Prostate gland (tissue), 2 donors: Measurements from ENCODE around the gene TBX4. TPM values are rescaled to one million over a fixed set of nuclear protein-coding genes. Genes with fewer than 3 reads are reported as not detected.

ENCODE experiments used
- DNase-seq: peaks from one replicate; pipeline ENCODE4 v3.0.0-alpha.2; 2019; ENCODE audit warnings: low spot score
- H3K27ac ChIP-seq, 2 donors: fragments of 200-600 bp; sonication (generic); 2 replicates each; pipeline ENCODE4 v1.5.1; 2017 to 2019
- H3K27me3 ChIP-seq: fragments of 200-600 bp; sonication (generic); replicated peaks from 2 replicates; pipeline ENCODE4 v1.5.1; 2019; ENCODE audit not compliant: insufficient read depth
- H3K36me3 ChIP-seq, 2 donors: fragments of 200-600 bp; sonication (generic); 1 replicate in 1 of 2; 2 replicates in 1 of 2; pipeline versions ENCODE4 v1.5.1 to v1.8.1; 2017 to 2019
- H3K4me1 ChIP-seq: fragments of 200-600 bp; sonication (generic); replicated peaks from 2 replicates; pipeline ENCODE4 v1.5.1; 2019
- H3K4me3 ChIP-seq, 2 donors: fragments of 200-600 bp; sonication (generic); 2 replicates each; pipeline ENCODE4 v1.5.1; 2017 to 2019
- H3K9me3 ChIP-seq: fragments of 200-600 bp; sonication (generic); 2 replicates; pipeline ENCODE4 v1.5.1; 2017
- CTCF ChIP-seq, 4 experiments: fragments of 200-600 bp in 2 of 4; fragments of 450-650 bp in 2 of 4; sonication (generic) in 2 of 4; IDR thresholded peaks; 1 replicate in 3 of 4; 2 replicates in 1 of 4; pipeline ENCODE4 v1.5.1; 2016 to 2019; ENCODE audit warnings: antibody characterized with exemption in 4 of 4, mild to moderate bottlenecking in 2 of 4, moderate library complexity in 2 of 4
- POLR2A ChIP-seq: fragments of 450-650 bp; IDR thresholded peaks from one replicate; pipeline ENCODE4 v1.6.1; 2016; ENCODE audit warnings: antibody characterized with exemption, mild to moderate bottlenecking
- POLR2AphosphoS5 ChIP-seq: sonication (generic); formaldehyde crosslinking; IDR thresholded peaks from one replicate; pipeline ENCODE4 v1.6.1; 2017; ENCODE audit warnings: antibody characterized with exemption
- WGBS: methylation state at CpG from one replicate; pipeline ENCODE4 v1.1.5; 2018; 5-methylcytosine and 5-hydroxymethylcytosine counted together
- intact Hi-C: fragments of 100-400 bp; cut with DNase I; formaldehyde crosslinking; loops from one replicate; pipeline ENCODE4 v1.14.2; 2022
- total RNA-seq, 2 donors: library from RNA; depleted of rRNA; stranded (reverse); fragments of >200 nt; gene quantifications; one replicate each; pipeline ENCODE4 v1.1.0, GENCODE V29; 2016

The TBX4 gene
- total RNA-seq, 2 donors from 2014 or later: 3.5 to 5.0 TPM

- intact Hi-C loops: loop anchor here (5.0 kb wide), 1 partner anchor 406 kb away; no protein-coding TSS in a partner anchor
- Histone ChIP-seq H3K4me1 (no peaks in the 10 kb centered on the region), H3K4me3 (no peak overlapping the region), H3K36me3 (no peaks in the 10 kb centered on the region), H3K27me3 (peaks cover 3% of the 10 kb centered on the region), H3K9me3 (no peaks in the 10 kb centered on the region), H3K27ac (peak overlapping the region; percentile 95 to 98)
- DNase-seq: no peak
- TF ChIP-seq CTCF (IDR thresholded peaks at IDR 0.05) (no peak), POLR2AphosphoS5 (no peak), POLR2A (no peak)
- 64% methylated on average over 39 of the region's 41 CpGs for WGBS
Observed at GRCh38 chr17:61408151-61409041, 43.8 kb upstream of the TBX4 start.

GRCh38 chr17:61409301-61410112 is 42.7 kb upstream of the TBX4 start:
- H3K36me3 ChIP-seq: no peaks in the 10 kb centered on the region
- DNase-seq: peak; percentile 56
- H3K4me1 ChIP-seq: no peaks in the 10 kb centered on the region
- H3K27me3 ChIP-seq: peaks cover 3% of the 10 kb centered on the region
- intact Hi-C loops: loop anchor here (5.0 kb wide), 2 partner anchors 48 to 407 kb away; no protein-coding TSS in a partner anchor
- TF ChIP-seq CTCF (IDR thresholded peaks at IDR 0.05): peak; percentile 27 to 64 (median 50)
- TF ChIP-seq POLR2AphosphoS5: no peak
- H3K9me3 ChIP-seq: no peaks in the 10 kb centered on the region
- WGBS: 1% methylated on average over 73 of the region's 73 CpGs
- peak overlapping the region; percentile 50 to 55 for H3K4me3 ChIP-seq
- H3K27ac ChIP-seq: peak overlapping the region; percentile 95 to 98

- TF ChIP-seq CTCF (IDR thresholded peaks at IDR 0.05) (peak; percentile 34 to 68 (median 40)), POLR2AphosphoS5 (no peak), POLR2A (no peak)
- DNase-seq: no peak
- intact Hi-C loops: loop anchor here (5.0 kb wide), 1 partner anchor 47 kb away; no protein-coding TSS in a partner anchor
Observed at GRCh38 chr17:61410141-61411010, 41.8 kb upstream of the TBX4 start.

GRCh38 chr17:61411011-61411260 is 41.3 kb upstream of the TBX4 start:
- no peak for DNase-seq
- Histone ChIP-seq H3K36me3 (no peaks in the 10 kb centered on the region), H3K9me3 (no peaks in the 10 kb centered on the region), H3K4me3 (peak overlapping the region; percentile 52 to 55), H3K4me1 (no peaks in the 10 kb centered on the region), H3K27me3 (no peaks in the 10 kb centered on the region), H3K27ac (peak overlapping the region; percentile 95 to 98)
- intact Hi-C loops: loop anchor here (5.0 kb wide), 1 partner anchor 46 kb away; no protein-coding TSS in a partner anchor
- TF ChIP-seq CTCF (IDR thresholded peaks at IDR 0.05) (no peak), POLR2A (no peak)
- 15% methylated on average over 14 of the region's 29 CpGs for WGBS

More at GRCh38 chr17:61410141-61411010, 41.8 kb upstream of the TBX4 start:
- WGBS: 33% methylated on average over 48 of the region's 48 CpGs
- Histone ChIP-seq H3K36me3 (no peaks in the 10 kb centered on the region), H3K4me3 (peak overlapping the region; percentile 52 to 55), H3K9me3 (no peaks in the 10 kb centered on the region), H3K4me1 (no peaks in the 10 kb centered on the region), H3K27ac (peak overlapping the region; percentile 95 to 98), H3K27me3 (no peaks in the 10 kb centered on the region)
